HepG2 (cell line): Measurements from ENCODE around the gene NDOR1. TPM values are rescaled to one million over a fixed set of nuclear protein-coding genes. Genes with fewer than 3 reads are reported as not detected.

Experiments used
- CAMTA2 ChIP-seq: sonication (generic); formaldehyde crosslinking; IDR thresholded peaks from 2 replicates; pipeline ENCODE4 v1.4.0; 2020; ENCODE audit warnings: mild to moderate bottlenecking, missing genetic modification reagents, borderline replicate concordance
- DNMT1 ChIP-seq: sonication (generic); formaldehyde crosslinking; IDR thresholded peaks from 2 replicates; pipeline ENCODE4 v1.5.1; 2020; ENCODE audit warnings: mild to moderate bottlenecking, missing genetic modification reagents
- HBP1 ChIP-seq: IDR thresholded peaks from 2 replicates; pipeline ENCODE4 v1.6.1; 2016; ENCODE audit warnings: low read depth, control low read depth
- HIC2 ChIP-seq: sonication (generic); formaldehyde crosslinking; IDR thresholded peaks from 2 replicates; pipeline ENCODE4 v1.9.0; 2022; ENCODE audit warnings: low read depth, missing genetic modification reagents
- MZF1 ChIP-seq: sonication (generic); formaldehyde crosslinking; IDR thresholded peaks from 2 replicates; pipeline ENCODE4 v1.8.1; 2023; ENCODE audit warnings: mild to moderate bottlenecking, missing genetic modification reagents, borderline replicate concordance
- NKX3-1 ChIP-seq: sonication (generic); formaldehyde crosslinking; IDR thresholded peaks from 2 replicates; pipeline ENCODE4 v1.5.0; 2020; ENCODE audit warnings: missing genetic modification reagents
- NR2F2 ChIP-seq: IDR thresholded peaks from 2 replicates; pipeline ENCODE4 v1.6.1; 2012; ENCODE audit warnings: low read depth, inconsistent platforms, borderline replicate concordance
- POLR2G ChIP-seq: fragments of 200-400 bp; formaldehyde crosslinking; IDR thresholded peaks from 2 replicates; pipeline ENCODE4 v1.6.1; 2018; ENCODE audit warnings: mild to moderate bottlenecking, low read depth, low read length, moderate library complexity
- SMAD9 ChIP-seq: sonication (generic); formaldehyde crosslinking; IDR thresholded peaks from 2 replicates; pipeline ENCODE4 v1.5.1; 2020; ENCODE audit warnings: mild to moderate bottlenecking, missing genetic modification reagents
- TIGD3 ChIP-seq: sonication (generic); formaldehyde crosslinking; IDR thresholded peaks from 2 replicates; pipeline ENCODE4 v1.5.1; 2020; ENCODE audit warnings: mild to moderate bottlenecking, missing genetic modification reagents, borderline replicate concordance
- U2AF2 ChIP-seq: fragments of 200-400 bp; formaldehyde crosslinking; IDR thresholded peaks from 2 replicates; pipeline ENCODE4 v1.6.1; 2017; ENCODE audit warnings: low read depth, mild to moderate bottlenecking, low read length
- ZBTB10 ChIP-seq: sonication (generic); formaldehyde crosslinking; IDR thresholded peaks from 2 replicates; pipeline ENCODE4 v1.4.0; 2020; ENCODE audit warnings: missing genetic modification reagents, borderline replicate concordance
- ZBTB26 ChIP-seq: IDR thresholded peaks from 2 replicates; pipeline ENCODE4 v1.6.1; 2016; ENCODE audit warnings: missing compliant biosample characterization, missing genetic modification reagents, borderline replicate concordance
- ZBTB39 ChIP-seq: sonication (generic); formaldehyde crosslinking; IDR thresholded peaks from 2 replicates; pipeline ENCODE4 v1.5.0; 2020; ENCODE audit warnings: missing genetic modification reagents
- ZFP90 ChIP-seq: sonication (generic); formaldehyde crosslinking; IDR thresholded peaks from 2 replicates; pipeline ENCODE4 v1.8.0; 2022; ENCODE audit warnings: missing genetic modification reagents, mild to moderate bottlenecking, inconsistent platforms, borderline replicate concordance
- ZNF451 ChIP-seq: sonication (generic); formaldehyde crosslinking; IDR thresholded peaks from 2 replicates; pipeline ENCODE4 v1.5.0; 2020; ENCODE audit warnings: mild to moderate bottlenecking, missing genetic modification reagents
- ZNF703 ChIP-seq: sonication (generic); formaldehyde crosslinking; IDR thresholded peaks from 2 replicates; pipeline ENCODE4 v1.5.1; 2020; ENCODE audit warnings: missing genetic modification reagents, mild to moderate bottlenecking, moderate library complexity, borderline replicate concordance
- polyA plus RNA-seq, 8 experiments: library from polyadenylated mRNA; depleted of rRNA in 3 of 8; stranded (reverse) in 7 of 8; unstranded in 1 of 8; fragments of >200 nt; fragmentation: Illumina TruSeq in 4 of 8; extraction: Trizol in 4 of 8; gene quantifications; 2 replicates each; pipeline versions ENCODE4 v1.2.1 to v1.2.3, GENCODE V29; 2011 to 2016; ENCODE audit warnings: low read depth in 4 of 8, missing spikeins in 1 of 8, mixed read lengths in 1 of 8; ENCODE audit not compliant: insufficient read depth in 1 of 8
- total RNA-seq, 5 experiments: library from RNA; depleted of rRNA; stranded (reverse); fragments of >200 nt; fragmentation: Illumina TruSeq; extraction: Trizol; gene quantifications; 2 replicates each; pipeline ENCODE4 v1.2.3, GENCODE V29; 2016; ENCODE audit warnings: low read depth in 1 of 5

NDOR1 gene
- total and polyA plus RNA-seq, 2 of the 13 experiments (the other 11 are each of a cell fraction or from before 2014, with no cell fraction given), result 3.6 to 8.7 TPM

- peak; percentile 57; the same call in 1 of the 2 replicates for TF ChIP-seq HBP1
- TF ChIP-seq ZNF703 (CRISPR knock-in tag), result no peak
- peak; percentile 15; the same call in 1 of the 2 replicates for TF ChIP-seq ZNF451 (CRISPR knock-in tag)
- TF ChIP-seq HIC2 (CRISPR knock-in tag), result peak; percentile 45; the same call in 1 of the 2 replicates
- TF ChIP-seq DNMT1 (CRISPR knock-in tag), result no peak
- no peak for TF ChIP-seq ZBTB26 (CRISPR knock-in tag)
- TF ChIP-seq CAMTA2 (CRISPR knock-in tag), result no peak; the same call in 1 of the 2 replicates
- no peak for TF ChIP-seq NR2F2
- TF ChIP-seq POLR2G, result no peak; the same call in 1 of the 2 replicates
- no peak; the same call in 1 of the 2 replicates for TF ChIP-seq ZFP90 (CRISPR knock-in tag)
- TF ChIP-seq NKX3-1 (CRISPR knock-in tag), result no peak
- no peak for TF ChIP-seq MZF1 (CRISPR knock-in tag)
- TF ChIP-seq U2AF2, result no peak
- peak; percentile 90 for TF ChIP-seq ZBTB10 (CRISPR knock-in tag)
- TF ChIP-seq TIGD3 (CRISPR knock-in tag), result no peak
- TF ChIP-seq ZBTB39 (CRISPR knock-in tag), result peak; percentile 36; the same call in 1 of the 2 replicates
- TF ChIP-seq SMAD9 (CRISPR knock-in tag), result no peak
These were observed 30.9 kb downstream of the NDOR1 start (continued) for GRCh38 chr9:137236238-137236935.
